NCI-H345 (cell line): ENCODE measurements around the gene KDM4F.
A peak's percentile ranks its signal among the peaks of the same experiment; 100 is the strongest.
"Not testable (repeated sequence)": the region's sequence is repeated elsewhere in the genome, so short reads cannot be mapped to it uniquely, and the experiment has no call there.

ENCODE experiments used
- DNase-seq: peaks from one replicate; lab custom pipeline; 2025; lab: John Stamatoyannopoulos, UW

Gene KDM4F

GRCh38 chr11:95049122-95049521 lies at the start of gene KDM4F:
TSS of gene KDM4F (plus strand) at chr11:95049422.
- DNase-seq, result not testable (repeated sequence)

GRCh38 chr11:95003716-95004115 lies 45.5 kb upstream of the KDM4F start:
- DNase-seq, result no peak

GRCh38 chr11:95005642-95006041 lies 43.6 kb upstream of the KDM4F start:
- DNase-seq, result no peak

- no peak for DNase-seq
Measured at GRCh38 chr11:95011376-95011775, 37.8 kb upstream of the KDM4F start.

- no peak for DNase-seq
Measured at GRCh38 chr11:95014184-95014821, 34.9 kb upstream of the KDM4F start.

- no peak for DNase-seq
Measured at GRCh38 chr11:95016139-95016538, 33.1 kb upstream of the KDM4F start.

GRCh38 chr11:95021468-95021867 lies 27.8 kb upstream of the KDM4F start:
- DNase-seq, result not testable (repeated sequence)

GRCh38 chr11:95024958-95025357 lies 24.3 kb upstream of the KDM4F start, which contains the start of gene KDM4E:
TSS of gene KDM4E (plus strand) at chr11:95025258. CDS start at chr11:95025558, 300 bp downstream.
- DNase-seq, result no peak

GRCh38 chr11:95025594-95025993 lies 23.6 kb upstream of the KDM4F start:
- not testable (repeated sequence) for DNase-seq

GRCh38 chr11:95028357-95028756 lies 20.9 kb upstream of the KDM4F start:
- DNase-seq, result no peak

GRCh38 chr11:95033051-95033450 lies 16.2 kb upstream of the KDM4F start:
- DNase-seq, result no peak

- DNase-seq, result peak; percentile 58
Measured at GRCh38 chr11:95035316-95035715, 13.9 kb upstream of the KDM4F start.

GRCh38 chr11:95037356-95038035 lies 11.7 kb upstream of the KDM4F start:
- DNase-seq, result not testable (repeated sequence)

- DNase-seq, result no peak
Measured at GRCh38 chr11:95042239-95042638, 7.0 kb upstream of the KDM4F start.

- no peak for DNase-seq
Measured at GRCh38 chr11:95042906-95043305, 6.3 kb upstream of the KDM4F start.

GRCh38 chr11:95044010-95044409 lies 5.2 kb upstream of the KDM4F start:
- DNase-seq, result no peak

- DNase-seq, result no peak
Measured at GRCh38 chr11:95045812-95046211, 3.4 kb upstream of the KDM4F start.

- no peak for DNase-seq
Measured at GRCh38 chr11:95050595-95051202, 1.5 kb downstream of the KDM4F start.

GRCh38 chr11:95054356-95054755 lies 5.1 kb downstream of the KDM4F start:
- no peak for DNase-seq

- no peak for DNase-seq
Measured at GRCh38 chr11:95055283-95055897, 6.2 kb downstream of the KDM4F start.

- DNase-seq, result no peak
Measured at GRCh38 chr11:95057959-95058358, 8.7 kb downstream of the KDM4F start.

- DNase-seq, result no peak
Measured at GRCh38 chr11:95058621-95059020, 9.4 kb downstream of the KDM4F start.

GRCh38 chr11:95059046-95059445 lies 9.8 kb downstream of the KDM4F start:
- no peak for DNase-seq
